Heart right ventricle (tissue), 16 donors: ENCODE results near the gene SDC1. TPM values are rescaled to one million over a fixed set of nuclear protein-coding genes. Genes with fewer than 3 reads are reported as not detected.

Source experiments
- ATAC-seq, 8 donors: fragments of 200-7000 bp; cut with Tn5 transposase; one replicate each; pipeline ENCODE4 v1.9.1; 2020; ENCODE audit warnings: mild to moderate bottlenecking in 8 of 8, moderate library complexity in 8 of 8, moderate number of reproducible peaks in 1 of 8
- DNase-seq, 2 donors: peaks; one replicate each; pipeline ENCODE4 v3.0.0-alpha.2; 2020
- H3K27ac ChIP-seq, 10 donors: fragments of 200-600 bp; sonication (generic) in 2 of 10; one replicate each; pipeline versions ENCODE4 v1.5.0 to v1.8.0; 2020 to 2022; ENCODE audit warnings: mild to moderate bottlenecking in 3 of 10
- H3K27me3 ChIP-seq, 7 donors: fragments of 200-600 bp; one replicate each; pipeline ENCODE4 v1.8.0; 2021 to 2022; ENCODE audit warnings: mild to moderate bottlenecking in 2 of 7
- H3K36me3 ChIP-seq, 9 donors: fragments of 200-600 bp; sonication (generic) in 1 of 9; one replicate each; pipeline versions ENCODE4 v1.5.0 to v1.8.0; 2020 to 2022; ENCODE audit warnings: mild to moderate bottlenecking in 2 of 9
- H3K4me1 ChIP-seq, 9 donors: fragments of 200-600 bp; sonication (generic) in 1 of 9; one replicate each; pipeline versions ENCODE4 v1.5.0 to v1.8.0; 2020 to 2022; ENCODE audit warnings: mild to moderate bottlenecking in 4 of 9
- H3K4me3 ChIP-seq, 10 donors: fragments of 200-600 bp; sonication (generic) in 2 of 10; one replicate each; pipeline versions ENCODE4 v1.5.0 to v1.8.0; 2020 to 2022; ENCODE audit warnings: mild to moderate bottlenecking in 7 of 10, moderate library complexity in 2 of 10
- H3K9me3 ChIP-seq, 11 donors: fragments of 200-600 bp in 10 of 11; sonication (generic) in 2 of 11; one replicate each; pipeline versions ENCODE4 v1.5.0 to v1.8.0; 2013 to 2022; ENCODE audit warnings: mild to moderate bottlenecking in 2 of 11, control low read depth in 1 of 11, moderate library complexity in 1 of 11
- WGBS, 2 donors: extraction: QIAGEN DNeasy Blood & Tissue Kit; methylation state at CpG; one replicate each; pipeline ENCODE4 v1.1.7; 2013; ENCODE audit warnings: inconsistent platforms in 1 of 2; 5-methylcytosine and 5-hydroxymethylcytosine counted together
- intact Hi-C, 10 donors: fragments of 100-400 bp; cut with DNase I; formaldehyde crosslinking; loops; one replicate each; pipeline versions ENCODE4 v1.11.1 to v1.14.2; 2022
- polyA plus RNA-seq, 2 donors: library from polyadenylated mRNA; stranded (reverse); fragments of 200-250 nt; gene quantifications; one replicate each; pipeline ENCODE4 v1.2.3, GENCODE V29; 2013
- total RNA-seq, 10 donors: library from RNA; stranded (reverse); fragmentation: NEBNext Ultra II Directional in 3 of 10; extraction: Animal tissue kit (Norgen Biotek cat#: 25700) in 3 of 10; gene quantifications; one replicate each; pipeline versions ENCODE4 v1.2.1 to v1.2.4, GENCODE V29; 2021 to 2023
- TF ChIP-seq, protein P1 (sequence below), 9 donors: fragments of 200-600 bp; sonication (generic) in 2 of 9; IDR thresholded peaks; one replicate each; pipeline versions ENCODE4 v1.5.0 to v1.8.0; 2021 to 2022; ENCODE audit warnings: antibody characterized with exemption in 9 of 9, mild to moderate bottlenecking in 5 of 9, moderate library complexity in 1 of 9
- donor health status: Arrhythmogenic right ventricular cardiomyopathy.
- donor health status: ischemic (EF 13 %, LVEDD 7.1; RV severe dilation, severe dysfunction).
- donor health status: healthy with polysubstance abuse.
- donor health status: DM: no; HTN: yes; CAD: no.
- donor health status: DM: no; HTN: no; CAD: no.
- donor health status: ischemic (EF 25% LVEDD 6.9; RV normal size, moderate dysfunction).
- donor health status: ischemic (EF 25% LVEDD 5.7; RV mildly dilated, moderate dysfunction).
- donor health status: healthy.
- donor health status: DM: yes; HTN: yes; CAD: no.
- donor health status: Ischemic cardiomyopathy.
- donor health status: ischemic (EF 35%, LVEDD 5.7; RV mildly dilated, moderate dysfunction).
- donor health status: nonischemic (EF 11% LVEDD 7.7; RV severe dilation, severe dysfunction).
- donor health status: DM: yes; HTN: yes; CAD: no.
- donor health status: PGD.
- donor health status: ischemic (EF 29% LVEDD 5.4; RV normal size, mild dysfunction).
- donor health status: nonischemic (EF 23%, LVEDD 6.1; RV moderate dilation, normal function).

SDC1 gene
- total and polyA plus RNA-seq, 12 donors: 0.27 to 2.1 (median 0.33) TPM; not detected in 2

DNA sequence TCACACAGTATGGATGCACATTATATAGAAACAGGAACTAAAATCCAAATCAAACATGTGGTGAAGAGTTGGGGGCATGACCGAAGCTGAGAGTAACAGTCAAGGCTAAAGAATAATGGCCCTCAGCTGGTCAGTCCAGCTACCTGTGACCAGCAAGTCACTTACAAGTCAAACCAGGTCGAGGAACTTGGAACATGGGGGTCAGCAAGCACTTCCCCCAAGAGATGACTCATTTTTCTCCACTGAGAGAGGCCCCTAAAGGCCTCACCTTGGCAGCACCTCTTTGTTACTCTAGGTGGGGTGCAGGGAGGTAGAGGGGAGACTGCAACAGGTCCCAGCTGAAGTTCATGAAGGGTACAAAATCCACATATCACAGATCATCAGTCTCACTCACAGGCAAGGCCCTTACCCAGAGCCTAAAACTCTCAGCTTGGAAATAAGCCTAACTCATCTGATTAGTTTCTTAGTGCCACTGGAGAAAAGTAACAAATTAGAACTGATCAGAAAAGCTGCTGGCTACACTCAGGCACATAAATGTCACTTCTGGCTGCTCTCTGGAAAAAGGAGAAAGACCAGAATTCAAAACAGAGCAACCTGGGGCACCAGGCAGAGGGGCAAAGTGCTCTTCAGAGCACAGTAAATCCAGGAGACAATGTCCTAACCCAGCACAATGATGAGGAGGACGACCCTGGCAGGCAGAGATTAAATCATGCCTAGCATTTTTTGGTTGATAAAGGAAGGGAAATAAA is 4.0 kb downstream of the SDC1 start:
- no peak overlapping the region for H3K4me3 ChIP-seq
- TF ChIP-seq, protein P1, sequence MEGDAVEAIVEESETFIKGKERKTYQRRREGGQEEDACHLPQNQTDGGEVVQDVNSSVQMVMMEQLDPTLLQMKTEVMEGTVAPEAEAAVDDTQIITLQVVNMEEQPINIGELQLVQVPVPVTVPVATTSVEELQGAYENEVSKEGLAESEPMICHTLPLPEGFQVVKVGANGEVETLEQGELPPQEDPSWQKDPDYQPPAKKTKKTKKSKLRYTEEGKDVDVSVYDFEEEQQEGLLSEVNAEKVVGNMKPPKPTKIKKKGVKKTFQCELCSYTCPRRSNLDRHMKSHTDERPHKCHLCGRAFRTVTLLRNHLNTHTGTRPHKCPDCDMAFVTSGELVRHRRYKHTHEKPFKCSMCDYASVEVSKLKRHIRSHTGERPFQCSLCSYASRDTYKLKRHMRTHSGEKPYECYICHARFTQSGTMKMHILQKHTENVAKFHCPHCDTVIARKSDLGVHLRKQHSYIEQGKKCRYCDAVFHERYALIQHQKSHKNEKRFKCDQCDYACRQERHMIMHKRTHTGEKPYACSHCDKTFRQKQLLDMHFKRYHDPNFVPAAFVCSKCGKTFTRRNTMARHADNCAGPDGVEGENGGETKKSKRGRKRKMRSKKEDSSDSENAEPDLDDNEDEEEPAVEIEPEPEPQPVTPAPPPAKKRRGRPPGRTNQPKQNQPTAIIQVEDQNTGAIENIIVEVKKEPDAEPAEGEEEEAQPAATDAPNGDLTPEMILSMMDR (IDR thresholded peaks at IDR 0.05): no peak
- 78 to 79% methylated on average over 3 of the region's 3 CpGs for WGBS, 2 donors
- DNase-seq (no peak), ATAC-seq (no peak)
- peaks cover 0 to 53% (median 17%) of the 10 kb centered on the region in 7 donors for H3K27me3 ChIP-seq
- no peak overlapping the region for H3K27ac ChIP-seq
- H3K9me3 ChIP-seq: no peaks in the 10 kb centered on the region
- intact Hi-C loops: loop anchor here in 6 of 10 donors (5.0 to 10.0 kb wide), 4 partner anchors 86 to 116 kb away; no protein-coding TSS in a partner anchor
- peaks cover 0 to 22% (median 19%) of the 10 kb centered on the region in 9 donors for H3K4me1 ChIP-seq
- H3K36me3 ChIP-seq: no peaks in the 10 kb centered on the region

DNA sequence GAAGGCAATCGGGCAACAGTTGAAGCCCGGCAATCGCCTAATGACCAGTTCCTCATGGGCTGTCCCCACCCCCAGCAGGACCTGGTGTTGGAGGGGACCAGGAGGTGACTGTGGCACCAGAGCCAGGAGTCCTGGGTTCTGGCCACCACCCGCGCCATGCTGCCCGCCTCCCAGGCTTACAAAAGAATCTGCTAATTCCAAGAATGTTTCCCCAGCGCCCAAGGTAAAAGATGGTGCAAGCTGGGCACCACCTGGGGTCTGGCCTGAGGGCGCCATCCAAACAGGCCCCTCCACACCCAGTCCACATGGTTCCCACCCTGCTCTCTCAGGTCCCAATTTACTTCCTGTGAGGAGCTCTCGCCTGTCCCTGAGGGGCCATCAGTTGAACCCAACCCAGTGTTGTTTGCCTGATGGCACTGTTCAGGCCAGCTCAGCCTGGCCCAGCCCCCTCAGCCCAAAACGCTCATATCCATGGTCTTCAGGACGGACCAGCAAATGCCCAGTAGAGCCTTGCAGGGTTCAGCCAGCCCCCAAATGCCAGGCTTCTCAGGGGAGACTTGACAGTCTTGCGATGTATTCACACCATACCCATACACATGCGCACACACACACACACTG is 5.1 kb downstream of the SDC1 start:
- peaks cover 0 to 42% (median 12%) of the 10 kb centered on the region in 7 donors for H3K27me3 ChIP-seq
- no peak for ATAC-seq
- DNase-seq: no peak
- intact Hi-C loops: loop anchor here in 6 of 10 donors (5.0 to 10.0 kb wide), 4 partner anchors 85 to 115 kb away; no protein-coding TSS in a partner anchor
- no peaks in the 10 kb centered on the region for H3K36me3 ChIP-seq
- no peak overlapping the region for H3K27ac ChIP-seq
- WGBS, 2 donors: 94 to 97% methylated on average over 13 of the region's 13 CpGs
- peaks cover 0 to 13% (median 10%) of the 10 kb centered on the region in 9 donors for H3K4me1 ChIP-seq
- TF ChIP-seq, protein P1 (IDR thresholded peaks at IDR 0.05): no peak
- H3K9me3 ChIP-seq: no peaks in the 10 kb centered on the region
- H3K4me3 ChIP-seq: no peak overlapping the region

DNA sequence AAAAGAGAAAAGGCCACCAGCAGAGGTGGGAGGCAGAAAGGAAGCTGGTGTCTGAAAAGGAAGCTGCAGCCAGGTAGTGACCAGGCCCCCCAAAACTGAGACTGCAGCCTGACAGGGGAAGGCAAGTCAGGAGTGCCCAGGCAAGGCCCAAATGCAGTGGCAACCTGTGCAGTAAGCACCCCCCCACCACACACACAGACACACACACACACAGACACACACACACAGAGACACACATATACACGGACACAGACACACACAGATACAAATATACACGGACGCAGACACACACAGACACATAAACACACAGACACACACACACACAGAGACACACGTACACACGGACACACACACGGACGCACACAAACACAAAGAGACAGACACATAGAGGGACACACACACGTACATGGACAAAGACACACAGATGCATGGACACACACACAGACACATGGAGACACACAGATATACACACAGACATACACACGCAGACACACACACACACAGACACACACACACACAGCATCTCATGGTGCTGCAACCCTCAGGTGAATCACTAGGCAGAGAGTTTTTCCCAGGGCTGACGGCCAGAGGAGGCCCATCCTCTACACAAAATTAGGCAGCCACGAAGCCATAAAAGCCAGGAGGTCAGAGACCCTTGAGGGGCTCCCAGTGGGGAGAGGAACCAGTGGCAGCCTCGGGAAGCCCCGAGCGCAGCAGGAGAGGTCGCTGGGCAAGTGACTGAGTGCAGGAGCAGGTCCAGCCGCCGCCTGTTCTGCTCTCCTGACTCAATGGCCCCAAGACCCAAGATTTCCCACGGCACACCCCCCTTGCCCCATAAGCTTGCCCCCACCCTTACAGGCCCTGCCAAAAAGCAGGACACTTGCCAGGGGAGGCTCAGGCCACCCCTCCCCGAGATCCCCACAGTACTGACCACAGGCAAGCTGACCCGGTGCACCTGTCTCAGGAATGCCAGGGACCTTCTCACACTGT is 6.3 kb downstream of the SDC1 start:
- intact Hi-C loops: no loop called here
- peaks cover 0 to 30% (median 11%) of the 10 kb centered on the region in 7 donors for H3K27me3 ChIP-seq
- no peak for ATAC-seq
- no peak for DNase-seq
- TF ChIP-seq, protein P1 (IDR thresholded peaks at IDR 0.05): no peak
- 92% methylated on average over 20 of the region's 20 CpGs for WGBS, 2 donors
- no peak overlapping the region for H3K27ac ChIP-seq
- no peaks in the 10 kb centered on the region for H3K36me3 ChIP-seq
- peaks cover 0 to 8% (median 6%) of the 10 kb centered on the region in 9 donors for H3K4me1 ChIP-seq
- H3K9me3 ChIP-seq: no peaks in the 10 kb centered on the region
- no peak overlapping the region for H3K4me3 ChIP-seq
